HepG2 (cell line): ENCODE results near the gene APC2. TPM values are rescaled to one million over a fixed set of nuclear protein-coding genes. Genes with fewer than 3 reads are reported as not detected.

Source experiments
- CBX2 ChIP-seq, 2 experiments: fragments of 200-600 bp in 1 of 2; sonication (generic); formaldehyde crosslinking in 1 of 2; IDR thresholded peaks; 2 replicates each; pipeline versions ENCODE4 v1.7.0 to v1.8.1; 2018 to 2022; ENCODE audit warnings: low read depth in 2 of 2, low read length in 1 of 2, mild to moderate bottlenecking in 1 of 2, missing genetic modification reagents in 1 of 2
- CEBPG ChIP-seq: IDR thresholded peaks from 2 replicates; pipeline ENCODE4 v1.6.1; 2016
- ERF ChIP-seq: IDR thresholded peaks from 2 replicates; pipeline ENCODE4 v1.6.1; 2018; ENCODE audit warnings: missing biosample characterization, missing genetic modification reagents
- KAT2B ChIP-seq: fragments of 150-350 bp; IDR thresholded peaks from 2 replicates; pipeline ENCODE4 v1.6.1; 2014; ENCODE audit warnings: low read depth, low read length, borderline replicate concordance
- NR2F2 ChIP-seq: IDR thresholded peaks from 2 replicates; pipeline ENCODE4 v1.6.1; 2012; ENCODE audit warnings: low read depth, inconsistent platforms, borderline replicate concordance
- PCBP2 ChIP-seq: fragments of 200-400 bp; formaldehyde crosslinking; optimal IDR thresholded peaks from 2 replicates; pipeline ENCODE3; 2018; ENCODE audit warnings: low read length, low read depth; ENCODE audit not compliant: poor library complexity, severe bottlenecking
- POLR2G ChIP-seq: fragments of 200-400 bp; formaldehyde crosslinking; IDR thresholded peaks from 2 replicates; pipeline ENCODE4 v1.6.1; 2018; ENCODE audit warnings: mild to moderate bottlenecking, low read depth, low read length, moderate library complexity
- SMARCE1 ChIP-seq: fragments of 450-650 bp; IDR thresholded peaks from 2 replicates; pipeline ENCODE4 v1.6.1; 2017; ENCODE audit warnings: borderline replicate concordance
- TOPORS ChIP-seq: sonication (generic); formaldehyde crosslinking; IDR thresholded peaks from 2 replicates; pipeline ENCODE4 v1.8.0; 2023; ENCODE audit warnings: mild to moderate bottlenecking, missing genetic modification reagents
- ZMYM2 ChIP-seq: sonication (generic); formaldehyde crosslinking; IDR thresholded peaks from 2 replicates; pipeline ENCODE4 v1.8.0; 2022; ENCODE audit warnings: mild to moderate bottlenecking, missing genetic modification reagents
- ZNF260 ChIP-seq: sonication (generic); formaldehyde crosslinking; IDR thresholded peaks from 2 replicates; pipeline ENCODE4 v1.4.0; 2020; ENCODE audit warnings: missing genetic modification reagents, low read depth, mild to moderate bottlenecking, borderline replicate concordance
- ZNF484 ChIP-seq: sonication (generic); formaldehyde crosslinking; IDR thresholded peaks from 2 replicates; pipeline ENCODE4 v1.5.1; 2020; ENCODE audit warnings: mild to moderate bottlenecking, low read depth, missing genetic modification reagents, borderline replicate concordance
- ZNF589 ChIP-seq: sonication (generic); formaldehyde crosslinking; conservative IDR thresholded peaks from 2 replicates; pipeline ENCODE4 v1.8.0; 2022; ENCODE audit warnings: mild to moderate bottlenecking, moderate library complexity, missing genetic modification reagents
- ZNF7 ChIP-seq: IDR thresholded peaks from 2 replicates; pipeline ENCODE4 v1.6.1; 2016; ENCODE audit warnings: missing biosample characterization, missing genetic modification reagents
- ZNF749 ChIP-seq: sonication (generic); formaldehyde crosslinking; IDR thresholded peaks from 2 replicates; pipeline ENCODE4 v1.8.0; 2022; ENCODE audit warnings: mild to moderate bottlenecking, missing genetic modification reagents, moderate library complexity, borderline replicate concordance
- ZNF768 ChIP-seq: sonication (generic); formaldehyde crosslinking; IDR thresholded peaks from 2 replicates; pipeline ENCODE4 v1.4.0; 2020; ENCODE audit warnings: missing genetic modification reagents
- ZNF883 ChIP-seq: sonication (generic); formaldehyde crosslinking; IDR thresholded peaks from 2 replicates; pipeline ENCODE4 v1.5.1; 2020; ENCODE audit warnings: mild to moderate bottlenecking, missing genetic modification reagents; ENCODE audit errors: not compliant biosample characterization
- polyA plus RNA-seq, 8 experiments: library from polyadenylated mRNA; depleted of rRNA in 3 of 8; stranded (reverse) in 7 of 8; unstranded in 1 of 8; fragments of >200 nt; fragmentation: Illumina TruSeq in 4 of 8; extraction: Trizol in 4 of 8; gene quantifications; 2 replicates each; pipeline versions ENCODE4 v1.2.1 to v1.2.3, GENCODE V29; 2011 to 2016; ENCODE audit warnings: low read depth in 4 of 8, missing spikeins in 1 of 8, mixed read lengths in 1 of 8; ENCODE audit not compliant: insufficient read depth in 1 of 8
- total RNA-seq, 5 experiments: library from RNA; depleted of rRNA; stranded (reverse); fragments of >200 nt; fragmentation: Illumina TruSeq; extraction: Trizol; gene quantifications; 2 replicates each; pipeline ENCODE4 v1.2.3, GENCODE V29; 2016; ENCODE audit warnings: low read depth in 1 of 5
- TF ChIP-seq, protein P1 (sequence below): sonication (generic); formaldehyde crosslinking; IDR thresholded peaks from 2 replicates; pipeline ENCODE4 v1.5.0; 2020; ENCODE audit warnings: missing genetic modification reagents, mild to moderate bottlenecking, borderline replicate concordance
- TF ChIP-seq, protein P2 (sequence below): sonication (generic); formaldehyde crosslinking; IDR thresholded peaks from 2 replicates; pipeline ENCODE4 v1.8.0; 2022; ENCODE audit warnings: missing genetic modification reagents, mild to moderate bottlenecking, borderline replicate concordance
- TF ChIP-seq, protein P3 (sequence below): sonication (generic); formaldehyde crosslinking; IDR thresholded peaks from 2 replicates; pipeline ENCODE4 v1.4.0; 2020; ENCODE audit warnings: missing genetic modification reagents
- TF ChIP-seq, protein P4 (sequence below): IDR thresholded peaks from 2 replicates; pipeline ENCODE4 v1.6.1; 2016; ENCODE audit warnings: control low read depth
- TF ChIP-seq, protein P5 (sequence below): sonication (generic); formaldehyde crosslinking; IDR thresholded peaks from 2 replicates; pipeline ENCODE4 v1.5.0; 2020; ENCODE audit warnings: missing genetic modification reagents, mild to moderate bottlenecking, borderline replicate concordance

Gene APC2
- total and polyA plus RNA-seq, 2 of the 13 experiments (the other 11 are each of a cell fraction or from before 2014, with no cell fraction given) = 0.08 to 0.22 TPM

DNA sequence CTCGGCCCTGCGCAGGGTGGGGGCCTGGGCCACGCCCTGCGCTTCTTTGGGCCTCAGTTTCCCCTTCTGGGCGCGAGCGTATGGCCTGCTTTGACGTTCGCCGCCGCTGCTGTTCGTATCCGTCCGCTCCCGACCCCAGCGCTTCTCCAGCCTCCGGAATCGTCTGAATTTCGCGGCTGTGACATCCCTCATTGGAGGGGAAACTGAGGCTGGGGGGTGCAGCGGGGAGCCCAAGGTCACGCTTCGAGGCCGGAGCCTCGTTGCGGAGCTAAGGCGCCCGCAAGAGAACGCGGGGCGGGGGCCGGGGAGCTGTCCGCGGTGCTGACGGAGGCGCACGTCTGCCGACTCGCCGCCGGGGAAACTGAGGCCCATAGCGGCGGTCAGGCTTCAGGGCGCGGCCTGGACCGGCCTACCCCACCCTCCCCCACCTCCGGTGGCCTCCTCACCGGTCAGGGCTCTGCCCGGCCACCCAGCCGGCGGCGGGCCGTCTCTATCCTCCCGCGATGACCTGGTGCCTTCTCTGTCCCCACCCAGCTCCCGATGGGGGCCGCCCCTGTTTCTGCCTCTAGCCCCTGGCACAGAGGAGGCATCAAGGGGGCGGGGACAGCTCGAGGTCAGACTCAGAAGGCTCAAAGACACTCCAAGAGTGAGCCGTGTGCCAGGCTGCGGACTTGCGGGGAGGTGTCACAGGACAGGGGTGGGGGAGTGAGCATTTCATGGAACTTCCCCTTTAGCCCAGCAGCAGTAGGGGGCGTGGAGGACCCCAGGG is 3.0 kb upstream of the APC2 start (continued):
- TF ChIP-seq KAT2B (no peak), ZNF7 (CRISPR knock-in tag) (0 out of 2 replicates have a peak, but pooled peaks have one; percentile 11), NR2F2 (no peak), ZNF260 (CRISPR knock-in tag) (no peak), ERF (peak; percentile 58), TOPORS (no peak), ZNF484 (CRISPR knock-in tag) (no peak), CEBPG (CRISPR knock-in tag) (no peak), ZMYM2 (CRISPR knock-in tag) (no peak), ZNF883 (CRISPR knock-in tag) (peak; percentile 25), PCBP2 (no peak), CBX2 (IDR thresholded peaks at IDR 0.05; ENCODE audit: low read depth, low read length) (no peak), CBX2 (CRISPR knock-in tag; IDR thresholded peaks at IDR 0.05; ENCODE audit: low read depth) (no peak), ZNF768 (CRISPR knock-in tag) (no peak), ZNF749 (CRISPR knock-in tag) (no peak; the same call in 1 of the 2 replicates), ZNF589 (CRISPR knock-in tag) (no peak; the same call in 1 of the 2 replicates), SMARCE1 (no peak), POLR2G (no peak)
- TF ChIP-seq, protein P1, sequence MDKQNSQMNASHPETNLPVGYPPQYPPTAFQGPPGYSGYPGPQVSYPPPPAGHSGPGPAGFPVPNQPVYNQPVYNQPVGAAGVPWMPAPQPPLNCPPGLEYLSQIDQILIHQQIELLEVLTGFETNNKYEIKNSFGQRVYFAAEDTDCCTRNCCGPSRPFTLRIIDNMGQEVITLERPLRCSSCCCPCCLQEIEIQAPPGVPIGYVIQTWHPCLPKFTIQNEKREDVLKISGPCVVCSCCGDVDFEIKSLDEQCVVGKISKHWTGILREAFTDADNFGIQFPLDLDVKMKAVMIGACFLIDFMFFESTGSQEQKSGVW (CRISPR knock-in tag) = no peak
- TF ChIP-seq, protein P2, sequence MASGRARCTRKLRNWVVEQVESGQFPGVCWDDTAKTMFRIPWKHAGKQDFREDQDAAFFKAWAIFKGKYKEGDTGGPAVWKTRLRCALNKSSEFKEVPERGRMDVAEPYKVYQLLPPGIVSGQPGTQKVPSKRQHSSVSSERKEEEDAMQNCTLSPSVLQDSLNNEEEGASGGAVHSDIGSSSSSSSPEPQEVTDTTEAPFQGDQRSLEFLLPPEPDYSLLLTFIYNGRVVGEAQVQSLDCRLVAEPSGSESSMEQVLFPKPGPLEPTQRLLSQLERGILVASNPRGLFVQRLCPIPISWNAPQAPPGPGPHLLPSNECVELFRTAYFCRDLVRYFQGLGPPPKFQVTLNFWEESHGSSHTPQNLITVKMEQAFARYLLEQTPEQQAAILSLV = no peak
- TF ChIP-seq, protein P3, sequence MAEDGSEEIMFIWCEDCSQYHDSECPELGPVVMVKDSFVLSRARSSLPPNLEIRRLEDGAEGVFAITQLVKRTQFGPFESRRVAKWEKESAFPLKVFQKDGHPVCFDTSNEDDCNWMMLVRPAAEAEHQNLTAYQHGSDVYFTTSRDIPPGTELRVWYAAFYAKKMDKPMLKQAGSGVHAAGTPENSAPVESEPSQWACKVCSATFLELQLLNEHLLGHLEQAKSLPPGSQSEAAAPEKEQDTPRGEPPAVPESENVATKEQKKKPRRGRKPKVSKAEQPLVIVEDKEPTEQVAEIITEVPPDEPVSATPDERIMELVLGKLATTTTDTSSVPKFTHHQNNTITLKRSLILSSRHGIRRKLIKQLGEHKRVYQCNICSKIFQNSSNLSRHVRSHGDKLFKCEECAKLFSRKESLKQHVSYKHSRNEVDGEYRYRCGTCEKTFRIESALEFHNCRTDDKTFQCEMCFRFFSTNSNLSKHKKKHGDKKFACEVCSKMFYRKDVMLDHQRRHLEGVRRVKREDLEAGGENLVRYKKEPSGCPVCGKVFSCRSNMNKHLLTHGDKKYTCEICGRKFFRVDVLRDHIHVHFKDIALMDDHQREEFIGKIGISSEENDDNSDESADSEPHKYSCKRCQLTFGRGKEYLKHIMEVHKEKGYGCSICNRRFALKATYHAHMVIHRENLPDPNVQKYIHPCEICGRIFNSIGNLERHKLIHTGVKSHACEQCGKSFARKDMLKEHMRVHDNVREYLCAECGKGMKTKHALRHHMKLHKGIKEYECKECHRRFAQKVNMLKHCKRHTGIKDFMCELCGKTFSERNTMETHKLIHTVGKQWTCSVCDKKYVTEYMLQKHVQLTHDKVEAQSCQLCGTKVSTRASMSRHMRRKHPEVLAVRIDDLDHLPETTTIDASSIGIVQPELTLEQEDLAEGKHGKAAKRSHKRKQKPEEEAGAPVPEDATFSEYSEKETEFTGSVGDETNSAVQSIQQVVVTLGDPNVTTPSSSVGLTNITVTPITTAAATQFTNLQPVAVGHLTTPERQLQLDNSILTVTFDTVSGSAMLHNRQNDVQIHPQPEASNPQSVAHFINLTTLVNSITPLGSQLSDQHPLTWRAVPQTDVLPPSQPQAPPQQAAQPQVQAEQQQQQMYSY (CRISPR knock-in tag) = no peak
- TF ChIP-seq, protein P4, sequence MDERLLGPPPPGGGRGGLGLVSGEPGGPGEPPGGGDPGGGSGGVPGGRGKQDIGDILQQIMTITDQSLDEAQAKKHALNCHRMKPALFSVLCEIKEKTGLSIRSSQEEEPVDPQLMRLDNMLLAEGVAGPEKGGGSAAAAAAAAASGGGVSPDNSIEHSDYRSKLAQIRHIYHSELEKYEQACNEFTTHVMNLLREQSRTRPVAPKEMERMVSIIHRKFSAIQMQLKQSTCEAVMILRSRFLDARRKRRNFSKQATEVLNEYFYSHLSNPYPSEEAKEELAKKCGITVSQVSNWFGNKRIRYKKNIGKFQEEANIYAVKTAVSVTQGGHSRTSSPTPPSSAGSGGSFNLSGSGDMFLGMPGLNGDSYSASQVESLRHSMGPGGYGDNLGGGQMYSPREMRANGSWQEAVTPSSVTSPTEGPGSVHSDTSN (CRISPR knock-in tag) = no peak
- TF ChIP-seq, protein P5, sequence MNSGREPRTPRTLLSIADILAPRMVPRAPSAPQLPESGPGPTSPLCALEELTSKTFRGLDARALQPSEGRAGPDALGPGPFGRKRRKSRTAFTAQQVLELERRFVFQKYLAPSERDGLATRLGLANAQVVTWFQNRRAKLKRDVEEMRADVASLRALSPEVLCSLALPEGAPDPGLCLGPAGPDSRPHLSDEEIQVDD = no peak
